NCI-H1436 (cell line): Measurements from ENCODE around the gene SPRED2.

ENCODE experiments used
- DNase-seq: peaks from one replicate; lab custom pipeline; 2025; lab: John Stamatoyannopoulos, UW

The SPRED2 gene

DNA sequence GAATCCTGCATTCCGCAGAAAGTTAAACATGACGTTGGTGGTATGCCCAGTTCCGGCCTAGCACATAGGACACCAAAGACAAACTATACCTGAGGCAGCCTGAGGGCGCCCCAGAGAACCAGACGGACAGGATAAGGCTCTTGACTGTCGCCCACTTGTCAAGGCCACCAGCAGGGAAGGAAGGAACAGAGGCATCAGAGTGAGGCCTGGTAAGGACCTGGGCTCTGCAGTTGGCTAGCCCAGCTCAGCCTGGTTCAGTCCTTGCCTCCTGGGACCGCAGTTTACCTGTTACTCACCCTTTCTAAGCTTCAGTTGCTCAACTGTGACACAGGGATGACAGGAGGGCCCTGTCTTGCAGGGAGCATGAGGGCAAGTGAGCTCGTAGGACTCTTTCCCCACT is 122.7 kb downstream of the SPRED2 start:
- DNase-seq = no peak

- DNase-seq = no peak
Observed at GRCh38 chr2:65305934-65306333, 126.5 kb downstream of the SPRED2 start.

DNA sequence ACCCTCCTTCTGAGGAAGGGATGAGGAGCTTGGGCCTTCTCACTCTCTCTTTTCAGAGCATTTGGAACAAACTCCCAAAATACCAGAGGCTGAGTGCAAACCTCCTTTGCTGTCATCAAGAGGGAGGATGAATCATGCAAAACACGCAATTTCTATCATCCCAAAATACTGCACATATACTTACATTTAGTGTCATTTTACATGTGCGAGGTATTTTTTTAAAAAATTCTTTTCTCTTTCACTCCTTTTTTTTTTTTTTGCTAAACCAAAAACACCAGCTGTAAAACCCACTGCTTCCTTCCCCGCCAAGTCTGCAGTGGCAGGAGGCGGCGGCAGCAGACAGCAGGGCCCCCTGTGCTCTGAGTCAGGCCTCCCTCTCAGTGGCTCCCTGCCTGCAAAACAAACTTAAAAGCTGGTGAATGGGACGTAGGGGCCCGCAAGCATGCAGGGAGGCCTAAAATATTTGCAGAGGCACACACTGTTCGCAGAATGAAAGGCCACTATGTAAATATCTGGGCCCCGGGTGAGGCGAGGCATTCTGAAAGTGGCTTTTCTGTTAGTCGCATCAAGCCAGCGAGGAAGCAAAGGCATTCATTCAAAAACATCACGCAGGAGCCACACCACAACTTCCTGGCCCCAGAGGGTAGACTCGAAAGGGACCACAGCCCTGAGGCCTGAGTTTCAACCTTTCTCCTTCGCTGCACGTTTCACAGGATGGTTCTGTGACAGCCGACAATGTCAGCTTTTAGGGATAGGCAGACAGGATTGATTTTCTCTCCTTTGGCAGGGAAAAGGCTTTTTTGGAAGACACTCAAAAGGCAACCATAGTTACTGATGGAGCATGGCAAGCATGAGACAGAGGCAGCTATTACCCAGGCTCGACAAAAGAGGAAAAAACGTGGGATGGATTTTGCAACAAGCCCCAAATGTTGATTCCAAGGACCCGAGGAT is 131.4 kb downstream of the SPRED2 start:
- DNase-seq = no peak

DNA sequence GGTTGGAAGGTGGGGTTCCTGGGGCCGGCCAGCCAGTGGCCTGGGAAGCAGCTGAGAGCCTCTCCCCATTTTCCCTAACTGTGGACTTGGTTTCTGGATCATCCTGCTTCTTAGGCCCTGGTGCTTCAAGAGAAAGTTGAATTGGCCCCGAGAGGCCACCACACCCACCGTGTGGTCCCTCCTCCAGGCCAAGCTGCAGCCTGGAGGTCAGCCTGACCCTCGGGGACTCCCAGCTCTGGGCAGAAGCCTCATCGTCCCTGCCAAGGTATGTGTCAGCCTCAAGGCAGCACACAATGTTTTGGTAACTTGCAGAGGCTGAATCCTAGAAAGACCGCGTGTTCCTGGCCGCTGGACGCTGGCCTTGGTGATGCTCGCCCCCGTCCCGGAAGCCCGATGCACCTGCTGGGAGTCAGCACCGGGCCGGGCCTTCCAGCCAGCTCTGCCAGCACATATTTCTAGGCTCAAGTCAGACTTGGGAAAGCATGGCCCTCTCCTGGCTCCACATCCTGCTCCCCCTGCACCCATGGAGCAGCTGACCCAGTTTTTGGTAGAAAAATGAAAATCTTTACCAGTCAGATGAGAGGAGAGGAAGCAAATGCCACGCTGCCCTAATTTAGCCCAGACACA is 132.2 kb downstream of the SPRED2 start:
- DNase-seq = no peak

- no peak for DNase-seq
Observed at GRCh38 chr2:65299246-65299645, 133.2 kb downstream of the SPRED2 start.

DNA sequence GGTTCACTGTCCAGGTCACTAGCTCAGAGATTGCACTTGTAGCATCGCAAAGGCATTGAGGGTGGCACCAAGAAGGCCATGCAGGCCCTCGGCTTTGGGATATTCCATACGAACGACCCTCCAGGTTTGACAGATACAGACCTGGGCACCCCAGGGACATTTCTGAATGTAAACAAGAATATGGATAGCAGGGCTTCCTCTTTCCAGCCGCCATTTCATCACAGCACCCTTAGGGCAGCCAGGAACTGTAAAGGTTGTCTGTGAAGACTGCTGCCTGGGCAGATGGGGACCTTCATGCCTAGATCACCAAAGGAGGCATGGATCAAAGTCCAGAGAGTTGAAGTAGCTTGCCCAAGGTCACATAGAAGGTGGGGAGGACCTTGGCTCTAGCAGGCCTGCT is 134.3 kb downstream of the SPRED2 start:
- no peak for DNase-seq

GRCh38 chr2:65297544-65297943 is 134.9 kb downstream of the SPRED2 start:
- no peak for DNase-seq

GRCh38 chr2:65296971-65297370 is 135.4 kb downstream of the SPRED2 start:
- DNase-seq = no peak

DNA sequence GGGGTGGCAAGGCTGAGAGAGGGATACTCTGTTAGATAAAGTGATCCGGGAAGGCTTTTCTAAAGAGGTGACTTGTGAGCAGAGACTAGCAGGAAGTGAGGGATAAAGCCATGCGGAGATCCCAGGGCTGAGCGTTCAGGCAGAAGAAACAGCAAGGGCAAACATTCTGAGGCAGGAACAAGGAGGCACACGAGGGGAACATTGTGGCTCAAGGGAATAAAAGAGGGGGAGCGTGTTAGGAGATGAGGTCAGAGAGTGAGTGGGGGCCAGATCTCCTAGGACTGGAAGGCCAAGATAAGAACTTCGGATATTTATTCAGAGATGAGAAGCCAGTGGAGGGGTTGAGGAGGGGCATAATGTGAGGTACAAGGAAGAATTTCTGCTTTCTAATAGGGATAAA is 137.7 kb downstream of the SPRED2 start:
- DNase-seq = no peak

- no peak for DNase-seq
Observed at GRCh38 chr2:65294136-65294535, 138.3 kb downstream of the SPRED2 start.

DNA sequence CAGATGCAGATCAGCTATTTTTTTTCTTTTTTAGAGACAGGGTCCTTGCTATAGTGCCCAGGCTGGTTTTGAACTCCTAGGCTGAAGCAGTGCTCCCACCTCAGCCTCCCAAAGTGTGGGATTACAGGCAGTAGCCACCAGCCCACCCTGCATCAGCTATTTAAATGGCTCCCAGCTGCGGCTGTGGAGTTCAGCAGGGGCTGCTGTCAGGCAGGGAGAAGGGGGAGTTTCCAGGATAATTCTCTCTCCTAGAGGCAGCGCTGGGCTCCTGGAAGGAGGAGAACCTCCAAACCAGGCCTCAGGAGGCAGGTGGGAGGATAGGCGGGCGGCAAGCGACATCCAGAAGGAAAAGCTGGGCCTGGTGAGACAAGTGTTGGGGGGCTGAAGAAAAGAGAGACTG is 139.0 kb downstream of the SPRED2 start:
- DNase-seq = no peak

- no peak for DNase-seq
Observed at GRCh38 chr2:65292461-65293011, 139.9 kb downstream of the SPRED2 start.

GRCh38 chr2:65292106-65292400 is 140.3 kb downstream of the SPRED2 start:
- no peak for DNase-seq

- DNase-seq = no peak
Observed at GRCh38 chr2:65291216-65292105, 140.9 kb downstream of the SPRED2 start.

- no peak for DNase-seq
Observed at GRCh38 chr2:65287364-65287763, 145.0 kb downstream of the SPRED2 start.

DNA sequence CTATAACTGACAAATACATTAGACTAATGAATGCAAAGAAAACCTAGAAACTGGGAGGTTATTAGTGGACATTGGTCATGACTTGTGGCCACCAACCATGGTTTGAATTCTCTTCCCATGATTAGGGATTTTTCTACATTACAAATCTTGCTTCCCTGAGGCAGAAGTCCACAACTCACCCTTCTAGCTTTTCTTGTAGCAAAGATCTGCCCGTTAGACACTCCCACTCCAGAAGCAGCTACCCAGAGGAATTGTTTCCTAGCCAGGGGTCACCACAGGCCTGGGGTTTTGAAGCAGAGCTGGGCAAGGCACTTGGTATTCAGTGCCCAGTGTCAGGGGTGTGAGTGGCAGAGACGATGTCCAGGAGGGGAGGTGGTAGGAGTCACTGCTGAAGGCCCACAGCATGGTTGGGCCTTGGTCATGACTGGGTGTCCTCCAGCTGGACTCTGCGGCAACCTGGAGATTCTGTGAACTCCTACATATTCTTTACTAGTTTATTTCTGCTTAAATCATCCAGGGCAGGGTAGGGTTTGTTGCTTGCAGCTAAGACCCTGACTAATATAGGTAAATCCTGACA is 149.8 kb downstream of the SPRED2 start:
- DNase-seq = no peak

DNA sequence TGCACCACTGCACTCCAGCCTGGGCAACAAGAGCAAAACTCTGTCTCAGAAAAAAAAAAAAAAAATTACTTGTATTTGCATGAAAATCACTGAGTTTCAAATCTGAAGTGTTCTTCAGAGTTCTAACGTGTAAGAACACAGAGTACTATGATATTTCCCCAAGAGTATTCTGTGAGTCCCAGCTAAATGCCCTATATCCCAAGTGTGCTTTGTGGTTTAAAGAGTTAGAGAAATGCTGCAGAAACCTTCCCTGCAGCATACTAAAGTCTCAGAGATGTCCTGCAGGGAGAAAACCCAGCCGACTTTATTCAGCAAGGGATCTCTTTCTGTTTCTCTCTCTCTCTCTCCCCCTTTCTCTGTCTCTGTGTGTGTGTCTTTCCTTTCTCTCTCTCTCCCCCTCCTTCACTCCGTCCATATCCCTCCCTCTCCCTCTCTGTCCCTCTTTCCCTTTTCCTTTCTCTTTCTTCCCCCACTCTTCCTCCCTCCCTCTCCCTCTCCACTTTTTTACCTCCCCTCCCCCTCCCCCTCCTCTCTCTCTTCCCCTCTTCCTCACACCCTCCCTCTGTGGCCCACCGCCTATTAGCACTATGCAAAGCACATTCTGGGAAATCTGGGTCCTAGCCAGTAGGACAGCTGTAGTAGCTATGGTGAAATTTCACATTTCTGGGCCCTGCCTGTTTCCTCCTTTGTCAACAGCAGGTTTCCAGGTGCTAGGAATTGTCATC is 150.6 kb downstream of the SPRED2 start:
- DNase-seq = no peak

DNA sequence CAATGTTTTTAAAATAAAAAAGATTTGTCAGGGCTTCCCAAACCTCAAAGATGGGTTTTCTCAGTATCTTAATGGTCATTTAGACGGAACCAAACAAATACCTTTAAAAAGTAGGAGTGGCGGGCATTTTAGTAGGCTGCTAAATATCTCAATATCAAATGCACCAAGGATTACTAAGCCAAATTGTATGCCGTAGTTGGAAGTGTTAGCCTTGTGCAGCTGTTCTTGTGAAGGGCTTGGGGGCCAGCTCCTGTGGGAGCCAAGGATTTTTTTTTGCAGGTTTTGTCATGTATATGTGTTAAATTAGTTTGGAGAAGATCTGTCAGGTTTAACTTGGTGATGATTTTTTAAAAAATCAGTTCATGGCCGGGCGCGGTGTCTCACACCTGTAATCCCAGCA is 152.6 kb downstream of the SPRED2 start:
- no peak for DNase-seq

GRCh38 chr2:65278531-65278981 is 153.8 kb downstream of the SPRED2 start:
- DNase-seq = no peak

- DNase-seq = no peak
Observed at GRCh38 chr2:65277791-65278483, 154.5 kb downstream of the SPRED2 start.

DNA sequence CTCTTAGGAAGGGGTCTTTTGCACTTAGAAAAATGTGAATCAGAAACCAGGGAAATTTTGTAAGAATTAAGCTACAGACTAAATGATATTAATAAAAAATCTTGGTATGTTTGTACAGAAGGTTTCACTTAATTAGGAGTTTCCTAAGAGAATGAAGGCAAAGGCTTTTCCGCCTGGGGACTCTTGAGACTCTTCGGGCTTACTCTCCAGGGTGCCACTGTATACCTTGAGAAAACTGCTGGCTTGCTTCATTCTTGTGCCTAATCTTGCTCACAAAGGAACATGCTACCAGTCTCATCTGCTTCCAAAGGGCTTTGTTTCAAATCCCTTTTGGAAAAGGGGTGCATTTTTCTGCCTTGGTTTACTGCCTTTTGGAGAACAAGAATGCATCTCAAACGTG is 155.3 kb downstream of the SPRED2 start:
- DNase-seq = no peak
